H1 (cell line): ENCODE measurements around the gene DYNC1H1. TPM values are rescaled to one million over a fixed set of nuclear protein-coding genes. Genes with fewer than 3 reads are reported as not detected.

Source experiments
- ATF2 ChIP-seq: IDR thresholded peaks from 2 replicates; pipeline ENCODE4 v1.6.1; 2012; ENCODE audit warnings: low read length, inconsistent platforms
- SIN3A ChIP-seq, 2 experiments: IDR thresholded peaks in 1 of 2; conservative IDR thresholded peaks in 1 of 2; 2 replicates each; pipeline ENCODE4 v1.6.1; 2011 to 2012; ENCODE audit warnings: low read length in 2 of 2, improper control_type of control experiment in 1 of 2, low read depth in 1 of 2, mild to moderate bottlenecking in 1 of 2
- polyA plus RNA-seq, 7 experiments: library from polyadenylated mRNA; depleted of rRNA in 3 of 7; stranded (reverse) in 5 of 7; unstranded in 2 of 7; fragments of >200 nt in 5 of 7; fragments of 200-250 nt in 2 of 7; gene quantifications; 1 replicate in 5 of 7; 2 replicates in 1 of 7; 4 replicates in 1 of 7; pipeline versions ENCODE4 v1.2.1 to v1.2.3, GENCODE V29; 2011 to 2013; ENCODE audit warnings: missing spikeins in 2 of 7, mixed read lengths in 2 of 7
- total RNA-seq: library from RNA; stranded (reverse); fragmentation: NEBNext Ultra II Directional; extraction: Animal tissue kit (Norgen Biotek cat#: 25700); gene quantifications from 2 replicates; pipeline ENCODE4 v1.2.1, GENCODE V29; 2021

The DYNC1H1 gene
- total and polyA plus RNA-seq, 2 of the 8 experiments (the other 6 are each of a cell fraction or from before 2014, with no cell fraction given) = 238 to 387 TPM

GRCh38 chr14:102012336-102012735 is 48.0 kb downstream of the DYNC1H1 start (continued):
- TF ChIP-seq ATF2 (no peak), SIN3A (conservative IDR thresholded peaks at IDR 0.05 in 1 of 2, IDR thresholded peaks at IDR 0.05 in 1 of 2; ENCODE audit: low read depth in 1 of 2, low read length in 2 of 2) (no peak)
- TF ChIP-seq, all 59 proteins: peak for 0
